Measurements from ENCODE around the gene PON1.

Gene PON1

GRCh38 chr7:95327356-95327755 lies 3.0 kb upstream of the PON1 start:
- DNase-seq (ENCODE audit: low spot score) = no peak
- H3K4me1 Mint-ChIP-seq (ENCODE audit: low read depth) = peaks cover 17% of the 10 kb centered on the region
- peaks cover 10% of the 10 kb centered on the region for H3K27me3 Mint-ChIP-seq (ENCODE audit: low read depth)
- peaks cover 2% of the 10 kb centered on the region for H3K36me3 Mint-ChIP-seq (ENCODE audit: low read depth)
- H3K4me3 Mint-ChIP-seq = no peak overlapping the region
- H3K27ac Mint-ChIP-seq = no peak overlapping the region
- peaks cover 15% of the 10 kb centered on the region for H3K9me3 Mint-ChIP-seq

DNA sequence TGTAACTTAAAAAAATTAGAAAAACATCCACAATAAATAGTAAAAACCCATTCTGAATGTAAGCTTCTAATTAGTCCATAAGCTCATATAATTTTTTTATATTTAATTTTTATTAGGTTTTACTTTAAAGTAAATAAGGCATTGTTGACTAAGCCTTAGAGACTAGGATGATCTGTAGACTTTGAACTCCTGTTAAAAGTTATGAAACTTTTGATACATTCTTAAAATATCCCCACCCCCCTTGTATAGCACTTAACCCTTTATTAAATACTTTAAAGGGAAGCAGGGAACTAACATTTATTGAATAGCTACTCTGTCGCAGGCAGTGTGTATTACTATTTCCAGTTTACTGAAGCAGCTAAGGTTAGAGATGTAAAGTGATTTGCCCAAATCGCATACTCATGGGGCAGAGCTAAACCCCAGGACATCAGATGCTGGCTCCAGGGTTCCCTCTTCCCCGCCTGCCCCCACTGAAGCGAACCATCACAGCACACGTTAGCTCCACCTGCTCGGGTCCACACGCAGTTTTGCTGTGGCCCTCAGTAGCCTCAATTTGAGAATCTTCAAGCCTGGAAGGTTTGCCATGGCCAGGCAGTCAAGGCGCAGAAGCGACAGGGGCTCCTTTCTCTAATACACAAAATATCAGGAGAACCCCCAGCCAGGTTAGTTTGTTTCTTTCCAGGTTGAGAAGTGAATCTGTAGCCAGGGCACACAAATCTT lies 762 bp downstream of the PON1 start:
- no peak overlapping the region for H3K27ac Mint-ChIP-seq
- DNase-seq (ENCODE audit: low spot score) = no peak
- H3K36me3 Mint-ChIP-seq (ENCODE audit: low read depth) = peaks cover 2% of the 10 kb centered on the region
- peaks cover 15% of the 10 kb centered on the region for H3K9me3 Mint-ChIP-seq
- H3K4me3 Mint-ChIP-seq = no peak overlapping the region
- H3K27me3 Mint-ChIP-seq (ENCODE audit: low read depth) = peaks cover 10% of the 10 kb centered on the region
- H3K4me1 Mint-ChIP-seq (ENCODE audit: low read depth) = peaks cover 5% of the 10 kb centered on the region

- H3K27me3 Mint-ChIP-seq (ENCODE audit: low read depth) = peaks cover 10% of the 10 kb centered on the region
- no peak overlapping the region for H3K4me3 Mint-ChIP-seq
- H3K9me3 Mint-ChIP-seq = peaks cover 15% of the 10 kb centered on the region
- no peak overlapping the region for H3K27ac Mint-ChIP-seq
- H3K36me3 Mint-ChIP-seq (ENCODE audit: low read depth) = peaks cover 2% of the 10 kb centered on the region
- peaks cover 5% of the 10 kb centered on the region for H3K4me1 Mint-ChIP-seq (ENCODE audit: low read depth)
- no peak for DNase-seq (ENCODE audit: low spot score)
Observed at GRCh38 chr7:95322854-95323253, 1.5 kb downstream of the PON1 start.

GRCh38 chr7:95322396-95322795 lies 1.9 kb downstream of the PON1 start:
- Mint-ChIP-seq H3K36me3 (ENCODE audit: low read depth) (no peaks in the 10 kb centered on the region), H3K9me3 (peaks cover 14% of the 10 kb centered on the region), H3K4me1 (ENCODE audit: low read depth) (peaks cover 5% of the 10 kb centered on the region), H3K4me3 (no peak overlapping the region), H3K27me3 (ENCODE audit: low read depth) (peaks cover 10% of the 10 kb centered on the region), H3K27ac (no peak overlapping the region)
- DNase-seq (ENCODE audit: low spot score) = no peak

- H3K36me3 Mint-ChIP-seq (ENCODE audit: low read depth) = no peaks in the 10 kb centered on the region
- H3K4me1 Mint-ChIP-seq (ENCODE audit: low read depth) = peaks cover 5% of the 10 kb centered on the region
- peaks cover 10% of the 10 kb centered on the region for H3K27me3 Mint-ChIP-seq (ENCODE audit: low read depth)
- H3K27ac Mint-ChIP-seq = no peak overlapping the region
- no peak overlapping the region for H3K4me3 Mint-ChIP-seq
- peaks cover 7% of the 10 kb centered on the region for H3K9me3 Mint-ChIP-seq
- no peak for DNase-seq (ENCODE audit: low spot score)
Observed at GRCh38 chr7:95321720-95322119, 2.6 kb downstream of the PON1 start.

GRCh38 chr7:95320651-95321050 lies 3.7 kb downstream of the PON1 start:
- Mint-ChIP-seq H3K36me3 (ENCODE audit: low read depth) (no peaks in the 10 kb centered on the region), H3K4me1 (ENCODE audit: low read depth) (peaks cover 5% of the 10 kb centered on the region), H3K4me3 (no peak overlapping the region), H3K9me3 (peaks cover 3% of the 10 kb centered on the region), H3K27ac (no peak overlapping the region), H3K27me3 (ENCODE audit: low read depth) (peaks cover 8% of the 10 kb centered on the region)
- no peak for DNase-seq (ENCODE audit: low spot score)

DNA sequence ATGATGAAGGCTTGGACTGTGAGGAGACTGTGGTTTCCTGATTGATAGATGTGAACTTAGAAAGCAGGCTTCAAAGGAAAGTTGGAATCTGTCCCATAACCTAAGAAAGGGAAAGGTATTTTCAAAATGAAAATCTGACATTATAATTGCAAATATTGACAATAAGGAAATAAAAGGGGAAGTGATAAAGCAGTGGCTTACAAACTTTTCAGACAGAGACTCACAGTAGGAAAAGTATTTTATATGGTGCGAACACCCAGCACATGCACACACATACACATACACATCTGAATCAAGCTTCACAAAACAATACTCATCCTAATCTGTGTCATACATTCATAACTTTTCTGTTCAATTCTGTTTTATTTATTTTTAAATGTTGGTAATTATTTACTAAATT lies 4.8 kb downstream of the PON1 start:
- DNase-seq (ENCODE audit: low spot score) = no peak
- no peak overlapping the region for H3K4me3 Mint-ChIP-seq
- H3K4me1 Mint-ChIP-seq (ENCODE audit: low read depth) = peaks cover under 1% of the 10 kb centered on the region
- H3K36me3 Mint-ChIP-seq (ENCODE audit: low read depth) = no peaks in the 10 kb centered on the region
- no peaks in the 10 kb centered on the region for H3K9me3 Mint-ChIP-seq
- H3K27ac Mint-ChIP-seq = no peak overlapping the region
- no peaks in the 10 kb centered on the region for H3K27me3 Mint-ChIP-seq (ENCODE audit: low read depth)

- Mint-ChIP-seq H3K9me3 (no peaks in the 10 kb centered on the region), H3K27me3 (ENCODE audit: low read depth) (no peaks in the 10 kb centered on the region), H3K27ac (no peak overlapping the region), H3K36me3 (ENCODE audit: low read depth) (no peaks in the 10 kb centered on the region), H3K4me1 (ENCODE audit: low read depth) (no peaks in the 10 kb centered on the region), H3K4me3 (no peak overlapping the region)
- no peak for DNase-seq (ENCODE audit: low spot score)
Observed at GRCh38 chr7:95318501-95319100, 5.7 kb downstream of the PON1 start.

- no peaks in the 10 kb centered on the region for H3K4me1 Mint-ChIP-seq (ENCODE audit: low read depth)
- no peaks in the 10 kb centered on the region for H3K9me3 Mint-ChIP-seq
- H3K27ac Mint-ChIP-seq = no peak overlapping the region
- no peak for DNase-seq (ENCODE audit: low spot score)
- no peaks in the 10 kb centered on the region for H3K27me3 Mint-ChIP-seq (ENCODE audit: low read depth)
- H3K4me3 Mint-ChIP-seq = no peak overlapping the region
- H3K36me3 Mint-ChIP-seq (ENCODE audit: low read depth) = no peaks in the 10 kb centered on the region
Observed at GRCh38 chr7:95317966-95318365, 6.4 kb downstream of the PON1 start.

DNA sequence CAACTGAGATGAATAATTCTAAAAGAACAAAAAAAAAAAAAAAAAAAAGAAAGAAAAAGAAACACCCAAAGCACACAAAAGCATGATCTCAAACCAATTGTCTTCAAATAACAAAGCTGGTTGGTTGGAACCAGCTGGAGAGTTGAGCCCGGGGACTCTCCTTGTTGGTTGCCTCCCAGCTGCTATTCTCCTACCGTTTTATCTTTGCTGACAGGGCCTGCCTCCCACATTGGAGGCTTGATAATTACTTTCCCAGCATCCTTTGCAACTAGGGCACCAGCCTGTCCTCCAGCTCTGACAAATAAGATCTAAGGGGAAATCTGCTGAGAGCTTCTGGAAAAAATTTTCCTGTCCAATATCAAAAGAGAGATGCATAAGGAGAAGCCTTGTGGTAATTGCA lies 6.8 kb downstream of the PON1 start:
- H3K27me3 Mint-ChIP-seq (ENCODE audit: low read depth) = no peaks in the 10 kb centered on the region
- H3K27ac Mint-ChIP-seq = no peak overlapping the region
- no peaks in the 10 kb centered on the region for H3K36me3 Mint-ChIP-seq (ENCODE audit: low read depth)
- no peak for DNase-seq (ENCODE audit: low spot score)
- no peaks in the 10 kb centered on the region for H3K9me3 Mint-ChIP-seq
- H3K4me3 Mint-ChIP-seq = no peak overlapping the region
- H3K4me1 Mint-ChIP-seq (ENCODE audit: low read depth) = no peaks in the 10 kb centered on the region

- Mint-ChIP-seq H3K27me3 (ENCODE audit: low read depth) (no peaks in the 10 kb centered on the region), H3K9me3 (no peaks in the 10 kb centered on the region)
Observed at GRCh38 chr7:95316588-95316987, 7.7 kb downstream of the PON1 start.

DNA sequence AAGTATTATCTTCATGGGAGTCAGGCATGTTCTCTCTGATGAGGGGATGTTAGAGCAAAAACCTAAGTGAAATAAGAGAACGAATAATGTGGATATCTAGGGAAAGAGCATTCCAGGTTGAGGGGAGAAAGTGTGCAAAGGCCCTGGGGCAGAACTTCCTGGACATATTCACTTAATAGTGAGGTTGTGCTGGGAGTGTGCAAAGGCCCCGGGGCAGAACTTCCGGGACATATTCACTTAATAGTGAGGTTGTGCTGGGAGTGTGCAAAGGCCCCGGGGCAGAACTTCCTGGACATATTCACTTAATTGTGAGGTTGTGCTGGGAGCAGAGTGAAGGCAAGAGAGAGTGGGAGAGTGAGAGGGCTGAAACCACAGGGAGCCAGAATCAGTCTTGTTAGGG lies 11.8 kb downstream of the PON1 start:
- no peak for DNase-seq (ENCODE audit: low spot score)
- Mint-ChIP-seq H3K9me3 (no peaks in the 10 kb centered on the region), H3K36me3 (ENCODE audit: low read depth) (no peaks in the 10 kb centered on the region), H3K27me3 (ENCODE audit: low read depth) (no peaks in the 10 kb centered on the region), H3K27ac (no peak overlapping the region), H3K4me1 (ENCODE audit: low read depth) (no peaks in the 10 kb centered on the region), H3K4me3 (no peak overlapping the region)

More at GRCh38 chr7:95316588-95316987, 7.7 kb downstream of the PON1 start:
- Mint-ChIP-seq H3K27ac (no peak overlapping the region), H3K36me3 (ENCODE audit: low read depth) (no peaks in the 10 kb centered on the region), H3K4me1 (ENCODE audit: low read depth) (no peaks in the 10 kb centered on the region), H3K4me3 (no peak overlapping the region)
- DNase-seq (ENCODE audit: low spot score) = no peak

DNA sequence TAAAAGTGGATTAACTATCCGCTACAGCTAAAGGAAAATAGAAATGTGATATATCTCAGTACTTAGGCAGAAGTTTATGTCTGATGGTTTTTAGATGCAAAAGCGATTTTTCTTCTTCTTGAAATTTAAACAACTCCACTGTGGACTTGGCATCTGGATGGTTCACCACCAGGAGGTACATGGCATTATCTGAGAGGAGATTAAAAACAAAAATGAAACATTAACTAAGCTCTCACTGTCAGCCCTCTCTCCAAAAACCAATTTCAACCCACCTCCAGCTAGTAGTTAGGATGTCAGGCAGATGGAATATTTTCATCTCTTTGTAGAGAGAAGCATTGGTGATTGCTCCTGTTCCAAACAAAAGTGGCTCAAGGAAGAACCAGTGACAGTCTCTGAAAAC lies 12.9 kb downstream of the PON1 start:
- H3K27ac Mint-ChIP-seq = no peak overlapping the region
- H3K4me3 Mint-ChIP-seq = no peak overlapping the region
- H3K4me1 Mint-ChIP-seq (ENCODE audit: low read depth) = no peaks in the 10 kb centered on the region
- no peaks in the 10 kb centered on the region for H3K27me3 Mint-ChIP-seq (ENCODE audit: low read depth)
- no peak for DNase-seq (ENCODE audit: low spot score)
- no peaks in the 10 kb centered on the region for H3K9me3 Mint-ChIP-seq
- no peaks in the 10 kb centered on the region for H3K36me3 Mint-ChIP-seq (ENCODE audit: low read depth)

- Mint-ChIP-seq H3K4me1 (ENCODE audit: low read depth) (no peaks in the 10 kb centered on the region), H3K27ac (no peak overlapping the region), H3K36me3 (ENCODE audit: low read depth) (no peaks in the 10 kb centered on the region), H3K27me3 (ENCODE audit: low read depth) (peaks cover 8% of the 10 kb centered on the region), H3K4me3 (no peak overlapping the region), H3K9me3 (no peaks in the 10 kb centered on the region)
- no peak for DNase-seq (ENCODE audit: low spot score)
Observed at GRCh38 chr7:95309951-95310350, 14.4 kb downstream of the PON1 start.

GRCh38 chr7:95304990-95305389 lies 19.3 kb downstream of the PON1 start:
- Mint-ChIP-seq H3K4me1 (ENCODE audit: low read depth) (no peaks in the 10 kb centered on the region), H3K9me3 (no peaks in the 10 kb centered on the region), H3K36me3 (ENCODE audit: low read depth) (no peaks in the 10 kb centered on the region), H3K27me3 (ENCODE audit: low read depth) (peaks cover 8% of the 10 kb centered on the region), H3K27ac (no peak overlapping the region), H3K4me3 (no peak overlapping the region)
- DNase-seq (ENCODE audit: low spot score) = no peak

All from T-helper 2 cell treated with Interferon-gamma antibody and Interleukin-4, amounts not matched to agents 5 μg/mL and 100 μg/mL, for 36 hours (primary cell).